ENCODE data around the gene HAND1.
A peak's percentile ranks its signal among the peaks of the same experiment; 100 is the strongest.

The HAND1 gene

DNA sequence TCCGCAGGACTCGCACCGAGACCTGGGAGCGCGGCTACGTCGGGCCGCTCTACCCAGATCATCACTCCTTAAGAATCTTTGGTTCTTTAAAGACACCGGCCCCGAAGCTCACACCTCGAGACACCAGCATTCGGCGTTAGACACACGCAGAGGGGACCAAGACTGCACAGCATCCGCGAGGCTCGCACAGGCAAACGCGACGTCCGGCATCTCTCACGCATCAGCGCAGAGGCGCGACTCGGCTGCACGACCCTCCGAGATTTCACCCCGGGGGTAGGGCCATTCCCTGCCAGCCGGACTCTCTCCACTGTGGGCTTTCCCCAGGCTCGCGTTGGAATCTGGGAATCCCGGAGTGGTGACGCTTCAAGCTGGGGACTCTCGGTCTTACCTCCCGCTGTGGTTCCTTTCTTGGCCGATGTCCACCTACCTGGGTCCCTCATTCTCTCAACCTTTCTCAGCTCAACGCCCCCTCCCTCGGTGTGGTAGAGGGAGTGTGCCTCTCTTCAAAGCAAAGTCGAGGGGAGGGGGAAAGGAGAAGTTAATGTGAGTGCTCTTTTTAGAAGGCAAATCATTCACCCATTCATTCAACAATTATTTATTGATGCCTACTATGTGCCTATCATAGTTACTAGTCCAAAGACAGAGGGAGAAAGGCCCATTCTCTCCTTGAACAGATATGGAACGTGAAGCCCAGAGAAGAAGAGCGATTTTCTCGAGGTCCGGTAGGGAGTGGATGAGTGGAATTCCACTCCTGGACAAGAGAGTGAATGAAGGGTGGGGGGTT, 1.3 kb upstream of the HAND1 start:
- ATAC-seq (ENCODE audit: low read depth), result no peak
- Mint-ChIP-seq H3K9me3 (peaks cover 5% of the 10 kb centered on the region), H3K4me3 (peak overlapping the region; percentile 52), H3K4me1 (peaks cover 25% of the 10 kb centered on the region), H3K27me3 (peaks cover 44% of the 10 kb centered on the region), H3K27ac (peak overlapping the region; percentile 77), H3K36me3 (peaks cover 6% of the 10 kb centered on the region)
- peak in 1 of 2 donors; percentile 27 for DNase-seq (ENCODE audit: low spot score in 2 of 2)

DNA sequence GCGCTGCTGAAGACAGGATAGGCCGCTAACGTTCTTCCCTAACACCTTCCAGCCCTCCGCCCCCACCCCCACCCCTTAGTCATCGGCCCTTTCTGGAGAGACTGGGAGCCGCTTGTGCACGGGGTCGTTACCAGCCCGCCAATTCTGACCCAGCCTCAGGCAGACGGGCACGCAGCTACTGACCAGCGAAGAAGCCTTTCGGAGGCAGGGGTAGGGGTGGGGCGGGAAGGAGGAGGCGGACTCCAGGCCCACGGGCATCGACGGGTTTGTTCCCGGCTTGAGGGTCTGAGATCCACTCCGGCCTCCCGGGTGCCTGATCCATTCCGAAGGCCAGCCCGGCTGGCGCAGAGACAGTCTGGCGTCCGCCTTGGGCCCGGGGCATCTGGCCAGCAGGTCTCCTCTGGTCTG, 729 bp upstream of the HAND1 start:
- H3K4me3 Mint-ChIP-seq, result no peak overlapping the region
- H3K36me3 Mint-ChIP-seq, result peaks cover 6% of the 10 kb centered on the region
- peaks cover 42% of the 10 kb centered on the region for H3K27me3 Mint-ChIP-seq
- ATAC-seq (ENCODE audit: low read depth) (no peak), DNase-seq (ENCODE audit: low spot score in 2 of 2) (no peak)
- peaks cover 25% of the 10 kb centered on the region for H3K4me1 Mint-ChIP-seq
- peaks cover 5% of the 10 kb centered on the region for H3K9me3 Mint-ChIP-seq
- H3K27ac Mint-ChIP-seq, result no peak overlapping the region

GRCh38 chr5:154477382-154478223, 424 bp downstream of the HAND1 start:
- Mint-ChIP-seq H3K36me3 (peaks cover 6% of the 10 kb centered on the region), H3K4me1 (peaks cover 28% of the 10 kb centered on the region), H3K4me3 (peak overlapping the region; percentile 66), H3K27ac (peak overlapping the region; percentile 76), H3K9me3 (peaks cover 5% of the 10 kb centered on the region), H3K27me3 (peaks cover 43% of the 10 kb centered on the region)
- DNase-seq (ENCODE audit: low spot score in 2 of 2) (peak in 1 of 2 donors; percentile 32), ATAC-seq (ENCODE audit: low read depth) (no peak)

GRCh38 chr5:154476354-154477205, 1.4 kb downstream of the HAND1 start:
- Mint-ChIP-seq H3K9me3 (peaks cover 5% of the 10 kb centered on the region), H3K4me3 (peak overlapping the region; percentile 66), H3K27ac (peak overlapping the region; percentile 76), H3K27me3 (peaks cover 36% of the 10 kb centered on the region), H3K4me1 (peaks cover 28% of the 10 kb centered on the region), H3K36me3 (peaks cover 6% of the 10 kb centered on the region)
- ATAC-seq (ENCODE audit: low read depth) (no peak), DNase-seq (ENCODE audit: low spot score in 2 of 2) (peak in 1 of 2 donors; percentile 22)

DNA sequence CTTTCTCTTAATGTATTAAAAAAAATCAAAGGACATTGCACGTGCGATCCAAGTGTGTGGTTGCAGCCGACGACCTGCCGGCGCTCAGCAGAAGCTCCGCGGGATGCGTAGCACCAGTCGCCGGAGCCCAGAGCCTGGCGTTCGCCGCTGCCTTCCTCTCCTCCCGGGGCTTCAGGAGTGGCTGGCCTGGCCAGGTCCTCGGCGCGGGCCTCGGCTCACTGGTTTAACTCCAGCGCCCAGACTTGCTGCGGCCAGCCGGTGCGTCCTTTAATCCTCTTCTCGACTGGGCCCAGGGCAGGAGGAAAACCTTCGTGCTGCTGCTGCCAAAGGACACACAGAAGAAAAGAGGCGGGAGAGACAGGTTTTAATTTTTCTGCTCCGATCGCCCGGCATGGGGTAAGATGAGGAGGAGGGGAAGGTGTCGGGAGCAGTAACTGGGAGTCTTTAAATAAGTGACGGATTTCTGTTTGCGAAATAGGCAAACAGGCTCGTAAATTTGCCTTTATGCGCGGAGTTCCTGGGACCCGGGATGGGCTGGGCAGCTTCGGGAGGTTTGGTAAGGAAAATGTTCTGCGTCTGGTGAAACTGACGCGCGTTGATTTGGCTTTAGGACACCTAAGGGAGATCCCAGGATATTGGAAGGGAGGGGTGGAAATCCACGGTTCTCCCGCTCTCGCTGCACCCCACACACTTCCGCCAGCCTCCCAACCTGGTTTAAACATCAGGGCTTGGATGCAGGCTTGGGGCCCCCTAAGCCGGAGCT, 2.3 kb downstream of the HAND1 start:
- Mint-ChIP-seq H3K27ac (peak overlapping the region; percentile 76), H3K27me3 (peaks cover 36% of the 10 kb centered on the region), H3K36me3 (peaks cover 6% of the 10 kb centered on the region), H3K9me3 (peaks cover 5% of the 10 kb centered on the region), H3K4me1 (peaks cover 31% of the 10 kb centered on the region), H3K4me3 (peak overlapping the region; percentile 43)
- ATAC-seq (ENCODE audit: low read depth), result no peak
- peak in 1 of 2 donors; percentile 23 for DNase-seq (ENCODE audit: low spot score in 2 of 2)

DNA sequence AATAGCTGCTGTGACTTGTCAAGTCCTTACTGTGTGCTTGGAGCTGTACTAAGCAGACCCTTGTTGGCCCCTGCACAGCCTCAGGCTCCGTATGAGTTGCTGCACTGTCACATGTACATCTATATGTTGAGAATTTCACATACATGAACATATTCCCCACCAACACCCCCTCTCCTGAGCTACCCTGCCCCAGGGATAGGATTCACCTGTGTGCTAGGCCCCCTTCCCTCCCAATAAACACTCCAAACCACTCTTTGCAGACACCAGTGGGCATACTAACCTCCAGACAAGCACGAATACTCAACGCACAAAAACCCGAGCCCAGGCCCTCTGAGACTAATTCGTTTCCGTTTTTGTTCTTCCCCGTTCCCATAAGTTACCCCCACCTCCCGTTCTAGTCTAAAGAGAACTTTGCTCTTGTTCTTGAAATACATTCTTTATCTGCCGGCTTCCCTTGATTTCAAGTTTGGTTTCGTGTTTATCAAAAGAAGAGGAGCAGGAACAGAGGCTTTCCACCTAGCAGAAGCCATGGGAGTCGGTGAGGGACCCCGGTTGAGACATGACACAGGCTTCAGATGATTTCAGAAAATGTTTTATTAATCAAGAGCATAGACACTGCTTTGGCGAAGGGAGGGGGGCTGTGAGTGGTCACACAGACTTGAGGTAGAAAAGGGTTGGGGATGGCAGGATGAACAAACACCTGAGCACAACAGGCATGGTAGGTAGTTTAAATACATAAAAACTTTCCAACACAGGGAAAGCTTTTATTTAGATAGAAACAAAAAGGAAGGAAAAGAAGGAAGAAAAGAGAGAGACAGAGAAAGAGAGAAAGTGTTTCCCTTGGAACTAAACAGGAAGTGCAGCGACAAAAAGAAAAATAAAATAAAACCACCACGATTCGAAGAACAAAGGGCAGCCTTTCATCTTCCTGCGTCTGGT, 3.4 kb downstream of the HAND1 start:
- DNase-seq (ENCODE audit: low spot score in 2 of 2) (no peak), ATAC-seq (ENCODE audit: low read depth) (no peak)
- H3K9me3 Mint-ChIP-seq, result peaks cover 5% of the 10 kb centered on the region
- H3K27me3 Mint-ChIP-seq, result peaks cover 30% of the 10 kb centered on the region
- H3K27ac Mint-ChIP-seq, result peak overlapping the region; percentile 49
- peaks cover 25% of the 10 kb centered on the region for H3K4me1 Mint-ChIP-seq
- no peak overlapping the region for H3K4me3 Mint-ChIP-seq
- peaks cover 6% of the 10 kb centered on the region for H3K36me3 Mint-ChIP-seq

DNA sequence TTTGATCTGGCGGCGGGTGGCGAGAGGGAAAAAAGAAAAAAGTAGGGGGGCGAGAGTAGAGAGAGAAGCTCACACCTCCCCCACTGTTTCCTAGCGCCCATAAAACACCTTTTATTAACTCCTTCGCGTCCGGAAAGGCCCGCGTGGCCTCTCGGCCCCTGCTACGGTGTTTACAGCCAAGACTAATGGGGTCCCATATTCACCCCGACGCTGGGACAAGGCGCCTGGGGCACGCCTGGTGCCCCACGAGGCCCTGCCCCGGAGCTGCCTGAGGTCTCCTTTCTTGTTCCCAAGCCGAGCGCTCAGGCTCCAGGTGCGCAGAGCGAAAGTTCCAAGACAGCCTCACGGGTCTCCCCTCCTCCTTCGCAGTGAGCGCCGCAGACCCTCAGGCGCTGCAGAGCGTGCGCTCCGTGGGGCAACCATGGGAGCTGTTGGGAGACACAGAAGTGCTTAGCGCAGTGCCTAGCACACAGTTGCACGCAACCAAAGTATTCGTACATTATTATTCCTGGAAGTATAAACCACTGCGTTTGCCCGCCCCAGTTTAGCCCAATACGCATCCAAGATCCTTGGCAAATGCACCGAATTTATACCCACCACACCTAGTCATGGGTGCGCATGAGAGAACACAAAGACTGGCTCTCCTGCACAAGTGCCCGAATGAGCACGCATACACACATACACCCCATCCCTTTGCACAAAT, 4.3 kb downstream of the HAND1 start:
- ATAC-seq (ENCODE audit: low read depth) (no peak), DNase-seq (ENCODE audit: low spot score in 2 of 2) (peak in 1 of 2 donors; percentile 23)
- H3K4me3 Mint-ChIP-seq, result no peak overlapping the region
- peaks cover 22% of the 10 kb centered on the region for H3K4me1 Mint-ChIP-seq
- peaks cover 2% of the 10 kb centered on the region for H3K36me3 Mint-ChIP-seq
- peaks cover 2% of the 10 kb centered on the region for H3K9me3 Mint-ChIP-seq
- H3K27me3 Mint-ChIP-seq, result peaks cover 25% of the 10 kb centered on the region
- peak overlapping the region; percentile 60 for H3K27ac Mint-ChIP-seq

- peaks cover 25% of the 10 kb centered on the region for H3K27me3 Mint-ChIP-seq
- peaks cover 2% of the 10 kb centered on the region for H3K36me3 Mint-ChIP-seq
- ATAC-seq (ENCODE audit: low read depth) (no peak), DNase-seq (ENCODE audit: low spot score in 2 of 2) (peak in 1 of 2 donors; percentile 27)
- no peak overlapping the region for H3K4me3 Mint-ChIP-seq
- peaks cover 22% of the 10 kb centered on the region for H3K4me1 Mint-ChIP-seq
- peaks cover 2% of the 10 kb centered on the region for H3K9me3 Mint-ChIP-seq
- peak overlapping the region; percentile 60 for H3K27ac Mint-ChIP-seq
Observed at GRCh38 chr5:154472871-154473580, 5.0 kb downstream of the HAND1 start.

DNA sequence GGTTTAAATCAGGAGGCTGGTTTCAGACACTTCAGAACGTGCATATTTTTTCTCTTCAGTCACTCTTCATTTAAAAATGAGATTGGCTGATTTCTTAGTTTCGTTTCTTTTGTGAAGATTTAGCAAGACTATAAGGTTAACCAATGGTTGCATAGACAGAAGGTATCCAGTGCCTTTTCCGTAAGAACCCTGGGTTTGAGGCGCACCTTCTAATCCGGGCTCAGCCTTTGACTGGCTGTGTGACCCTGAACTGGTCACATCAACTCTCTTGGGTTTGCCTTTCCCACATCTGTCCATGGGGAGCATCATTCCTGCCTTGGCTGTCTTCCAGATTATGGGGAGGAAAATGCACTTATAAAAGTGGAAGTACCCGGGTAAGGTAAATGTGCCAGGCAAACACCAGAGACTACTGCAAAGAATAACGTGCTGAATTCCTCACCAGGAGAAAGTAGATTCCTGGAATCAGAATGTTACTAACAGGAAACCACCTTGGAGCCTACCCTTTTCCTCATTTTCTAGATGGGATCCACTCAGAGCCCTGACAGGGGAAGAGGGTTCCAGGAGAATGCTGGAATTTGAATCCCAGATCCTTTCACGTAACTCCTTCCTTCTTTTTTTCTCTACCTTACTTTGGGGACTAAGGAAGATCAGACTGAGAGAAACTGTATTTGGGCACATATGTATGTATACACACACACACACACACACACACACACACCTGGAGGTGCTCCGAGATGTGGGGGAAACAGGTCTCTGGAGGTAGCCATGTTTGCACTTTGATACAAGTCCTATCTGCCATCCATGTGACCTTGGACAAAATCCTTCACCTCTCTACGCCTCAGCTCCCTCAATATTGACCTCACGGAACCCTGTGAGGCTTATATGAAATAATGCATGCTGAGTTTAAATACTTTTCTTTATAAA, 6.8 kb downstream of the HAND1 start:
- Mint-ChIP-seq H3K27me3 (peaks cover 24% of the 10 kb centered on the region), H3K27ac (no peak overlapping the region), H3K36me3 (peaks cover 2% of the 10 kb centered on the region), H3K4me1 (peaks cover 12% of the 10 kb centered on the region), H3K9me3 (peaks cover 2% of the 10 kb centered on the region), H3K4me3 (no peak overlapping the region)
- DNase-seq (ENCODE audit: low spot score in 2 of 2) (no peak), ATAC-seq (ENCODE audit: low read depth) (no peak)

- ATAC-seq (ENCODE audit: low read depth) (no peak), DNase-seq (ENCODE audit: low spot score in 2 of 2) (no peak)
- Mint-ChIP-seq H3K9me3 (peaks cover 2% of the 10 kb centered on the region), H3K36me3 (peaks cover 2% of the 10 kb centered on the region), H3K27me3 (peaks cover 24% of the 10 kb centered on the region), H3K4me1 (peaks cover 12% of the 10 kb centered on the region), H3K27ac (no peak overlapping the region), H3K4me3 (no peak overlapping the region)
Observed at GRCh38 chr5:154470137-154470536, 7.9 kb downstream of the HAND1 start.
